ENCODE data around the gene MMP26.

MMP26 gene

GRCh38 chr11:4727171-4727570, 22.6 kb downstream of the MMP26 start:
- DNase-seq, result no peak

DNA sequence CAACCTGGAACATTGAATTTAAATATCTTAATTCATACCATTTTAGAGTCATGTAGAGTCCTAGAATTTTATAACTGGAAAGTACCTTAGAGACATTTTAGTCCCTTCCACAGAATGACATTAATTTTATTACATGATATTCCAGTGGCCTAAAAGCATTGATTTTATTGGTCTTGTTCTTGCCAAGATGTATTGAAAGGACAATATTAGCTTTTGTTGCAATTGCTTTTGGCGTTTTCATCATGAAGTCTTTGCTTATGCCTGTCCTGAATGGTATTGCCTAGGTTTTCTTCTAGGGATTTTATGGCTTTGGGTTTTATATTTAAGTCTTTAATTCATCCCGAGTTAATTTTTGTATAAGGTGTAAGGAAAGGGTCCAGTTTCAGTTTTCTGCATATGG, 36.2 kb downstream of the MMP26 start:
- no peak for DNase-seq

- no peak for DNase-seq
Measured at GRCh38 chr11:4748438-4748837, 43.9 kb downstream of the MMP26 start.

DNA sequence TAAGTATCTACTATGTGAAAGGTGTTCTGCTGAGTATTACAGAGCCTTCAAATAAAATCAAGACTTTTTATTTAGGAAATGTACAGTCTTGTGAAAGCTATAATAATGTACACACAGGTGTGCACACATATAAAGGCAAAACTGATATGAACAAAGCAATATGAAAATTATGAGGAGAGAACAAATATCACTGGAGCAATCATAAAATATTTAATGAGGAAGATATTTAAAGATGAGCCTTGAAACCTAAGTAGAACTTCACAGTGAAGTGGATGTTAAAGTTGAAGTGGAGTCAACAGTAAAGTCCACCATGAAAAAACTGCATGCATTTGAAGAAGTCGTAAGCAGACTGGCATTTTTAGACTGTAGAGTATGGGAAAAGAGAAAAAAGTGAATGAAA, 46.6 kb downstream of the MMP26 start:
- no peak for DNase-seq
